Neural cell (in vitro differentiated cells): ENCODE results near the gene PTPRD. TPM values are rescaled to one million over a fixed set of nuclear protein-coding genes. Genes with fewer than 3 reads are reported as not detected.

ENCODE experiments used
- H2AFZ ChIP-seq: fragments of 200-600, 300-800 bp; sonication (generic), shearing (Covaris generic); 2 replicates; pipeline ENCODE4 v1.6.0; 2014; ENCODE audit warnings: low read depth, mild to moderate bottlenecking, antibody characterized with exemption, low read length, moderate library complexity
- H3F3A ChIP-seq: fragments of 200-600 bp; shearing (Covaris generic); 2 replicates; pipeline ENCODE4 v1.6.1; 2016; ENCODE audit warnings: mild to moderate bottlenecking, moderate library complexity, mixed read lengths, antibody characterized with exemption, low read length; ENCODE audit not compliant: insufficient read depth, poor library complexity, severe bottlenecking
- H3K27ac ChIP-seq: fragments of 200-600, 300-800 bp; sonication (generic), shearing (Covaris generic); 2 replicates; pipeline ENCODE4 v1.5.1; 2014; ENCODE audit warnings: mild to moderate bottlenecking, low read length, moderate library complexity
- H3K27me3 ChIP-seq: fragments of 300-800, 200-600 bp; sonication (generic), shearing (Covaris generic); 2 replicates; pipeline ENCODE4 v1.6.0; 2014; ENCODE audit warnings: mild to moderate bottlenecking, low read depth, low read length, moderate library complexity; ENCODE audit not compliant: insufficient read depth
- H3K36me3 ChIP-seq: fragments of 300-800, 200-600 bp; sonication (generic), shearing (Covaris generic); 2 replicates; pipeline ENCODE4 v1.5.1; 2014; ENCODE audit warnings: mild to moderate bottlenecking, antibody characterized with exemption, low read length, moderate library complexity; ENCODE audit not compliant: insufficient read depth
- H3K4me2 ChIP-seq: fragments of 300-800, 200-600 bp; sonication (generic), shearing (Covaris generic); 2 replicates; pipeline ENCODE4 v1.6.0; 2014; ENCODE audit warnings: mild to moderate bottlenecking, low read length
- H3K4me3 ChIP-seq: fragments of 300-800, 200-600 bp; sonication (generic), shearing (Covaris generic); 2 replicates; pipeline ENCODE4 v1.5.1; 2014; ENCODE audit warnings: mild to moderate bottlenecking, low read length, moderate library complexity
- H3K79me2 ChIP-seq: fragments of 200-600 bp; shearing (Covaris generic); replicated peaks from 2 replicates; pipeline ENCODE4 v1.6.0; 2014; ENCODE audit warnings: mild to moderate bottlenecking, low read length, moderate library complexity; ENCODE audit not compliant: insufficient read depth
- H3K9ac ChIP-seq: fragments of 300-800, 200-600 bp; sonication (generic), shearing (Covaris generic); 2 replicates; pipeline ENCODE4 v1.6.1; 2016; ENCODE audit warnings: mild to moderate bottlenecking, low read length, mixed read lengths
- H3K9me2 ChIP-seq: fragments of 200-600 bp; shearing (Covaris generic); 2 replicates; pipeline ENCODE4 v1.6.1; 2016; ENCODE audit warnings: mild to moderate bottlenecking, low read length, mixed read lengths; ENCODE audit not compliant: insufficient read depth
- H3K9me3 ChIP-seq: fragments of 200-600, 300-800 bp; sonication (generic), shearing (Covaris generic); 2 replicates; pipeline ENCODE4 v1.6.1; 2016; ENCODE audit warnings: mild to moderate bottlenecking, mixed run types, low read length, moderate library complexity, mixed read lengths
- H4K20me1 ChIP-seq: fragments of 200-600 bp; shearing (Covaris generic); 2 replicates; pipeline ENCODE4 v1.6.1; 2016; ENCODE audit warnings: mild to moderate bottlenecking, mixed run types; ENCODE audit not compliant: insufficient read depth
- CTCF ChIP-seq: fragments of 450-650 bp; IDR thresholded peaks from 2 replicates; pipeline ENCODE4 v1.5.1; 2014; ENCODE audit warnings: antibody characterized with exemption, mild to moderate bottlenecking, moderate library complexity; ENCODE audit not compliant: poor library complexity, severe bottlenecking
- EP300 ChIP-seq: fragments of 450-650 bp; conservative IDR thresholded peaks from 2 replicates; pipeline ENCODE4 v1.6.1; 2014; ENCODE audit warnings: antibody characterized with exemption, mild to moderate bottlenecking, moderate library complexity; ENCODE audit not compliant: poor library complexity, severe bottlenecking
- EZH2 ChIP-seq: fragments of 200-600, 300-800 bp; shearing (Covaris generic), sonication (generic); IDR thresholded peaks from 2 replicates; pipeline ENCODE4 v1.6.1; 2014; ENCODE audit warnings: antibody characterized with exemption, low read length, borderline replicate concordance, mild to moderate bottlenecking; ENCODE audit not compliant: insufficient read depth, poor library complexity, severe bottlenecking
- MXI1 ChIP-seq: fragments of 450-650 bp; conservative IDR thresholded peaks from 2 replicates; pipeline ENCODE4 v1.6.1; 2014; ENCODE audit warnings: antibody characterized with exemption, mild to moderate bottlenecking; ENCODE audit not compliant: poor library complexity, severe bottlenecking
- REST ChIP-seq: IDR thresholded peaks from 2 replicates; pipeline ENCODE4 v1.6.1; 2012; ENCODE audit warnings: borderline replicate concordance
- SMC3 ChIP-seq: fragments of 450-650 bp; conservative IDR thresholded peaks from 2 replicates; pipeline ENCODE4 v1.6.1; 2014; ENCODE audit warnings: antibody characterized with exemption, mild to moderate bottlenecking, moderate library complexity; ENCODE audit not compliant: poor library complexity
- polyA plus RNA-seq: library from polyadenylated mRNA; depleted of rRNA; stranded (reverse); fragments of >200 nt; gene quantifications from 2 replicates; pipeline ENCODE4 v1.2.3, GENCODE V29; 2014

The PTPRD gene
- polyA plus RNA-seq, 1 donor from 2014 or later = 143 TPM

- H3F3A ChIP-seq = no peaks in the 10 kb centered on the region
- H4K20me1 ChIP-seq = no peaks in the 10 kb centered on the region
- TF ChIP-seq EZH2 = no peak
- H3K79me2 ChIP-seq = no peaks in the 10 kb centered on the region
- no peaks in the 10 kb centered on the region for H3K36me3 ChIP-seq
- no peaks in the 10 kb centered on the region for H3K9me2 ChIP-seq
- no peaks in the 10 kb centered on the region for H3K27me3 ChIP-seq
- H2AFZ ChIP-seq = no peak overlapping the region
- no peak overlapping the region for H3K4me3 ChIP-seq
- no peak overlapping the region for H3K4me2 ChIP-seq
- no peak overlapping the region for H3K9ac ChIP-seq
- H3K9me3 ChIP-seq = no peaks in the 10 kb centered on the region
- H3K27ac ChIP-seq = no peak overlapping the region
Measured at GRCh38 chr9:9222730-9223129, 1390.1 kb downstream of the PTPRD start.

- Histone ChIP-seq H3K4me3 (no peak overlapping the region), H3K9me3 (no peaks in the 10 kb centered on the region), H3K27ac (no peak overlapping the region), H2AFZ (no peak overlapping the region), H4K20me1 (no peaks in the 10 kb centered on the region), H3K9me2 (no peaks in the 10 kb centered on the region), H3K9ac (no peak overlapping the region), H3K79me2 (no peaks in the 10 kb centered on the region), H3F3A (no peaks in the 10 kb centered on the region), H3K36me3 (no peaks in the 10 kb centered on the region), H3K4me2 (no peak overlapping the region), H3K27me3 (no peaks in the 10 kb centered on the region)
- no peak for TF ChIP-seq REST
- TF ChIP-seq SMC3 = no peak
- TF ChIP-seq MXI1 = no peak
- TF ChIP-seq CTCF = no peak
Measured at GRCh38 chr9:9216934-9217333, 1395.9 kb downstream of the PTPRD start.

- TF ChIP-seq EP300 (no peak), EZH2 (no peak), MXI1 (no peak), REST (no peak), CTCF (no peak)
- Histone ChIP-seq H3K9ac (no peak overlapping the region), H3K36me3 (no peaks in the 10 kb centered on the region), H3K27me3 (no peaks in the 10 kb centered on the region), H3K4me3 (no peak overlapping the region), H3F3A (no peaks in the 10 kb centered on the region), H3K9me2 (no peaks in the 10 kb centered on the region), H3K4me2 (no peak overlapping the region), H4K20me1 (no peaks in the 10 kb centered on the region), H3K27ac (no peak overlapping the region), H2AFZ (no peak overlapping the region), H3K79me2 (no peaks in the 10 kb centered on the region), H3K9me3 (no peaks in the 10 kb centered on the region)
Measured at GRCh38 chr9:9215050-9215449, 1397.8 kb downstream of the PTPRD start.
